ENCODE measurements around the gene GSG1L.

GSG1L gene

DNA sequence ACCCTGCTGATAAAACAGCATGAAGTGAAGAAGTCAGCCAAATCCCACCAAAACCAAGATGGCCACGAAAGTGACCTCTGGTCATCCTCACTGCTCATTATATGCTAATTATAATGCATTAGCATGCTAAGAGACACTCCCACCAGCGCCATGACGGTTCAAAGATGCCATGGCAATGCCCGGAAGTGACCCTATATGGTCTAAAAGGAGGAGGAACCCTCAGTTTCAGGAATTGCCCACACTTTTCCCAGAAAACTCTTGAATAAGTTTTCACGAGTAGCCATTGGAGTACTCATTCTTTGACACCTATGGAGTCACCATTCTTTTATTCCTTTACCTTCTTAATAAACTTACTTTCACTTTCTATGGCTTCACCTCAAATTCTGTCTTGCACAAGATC, 44.3 kb downstream of the GSG1L start:
- no peak for DNase-seq (ENCODE audit: low read depth in 1 of 2, low spot score in 1 of 2)
- no peak overlapping the region for H3K27ac ChIP-seq (replicated peaks)
- H3K27me3 ChIP-seq (ENCODE audit: insufficient read depth, poor library complexity, severe bottlenecking): no peaks in the 10 kb centered on the region
- no peak overlapping the region for H3K4me3 ChIP-seq (replicated peaks; ENCODE audit: insufficient read depth, low read length)
- TF ChIP-seq CTCF (IDR thresholded peaks at IDR 0.05; ENCODE audit: insufficient read depth, low read length) (no peak), REST (IDR thresholded peaks at IDR 0.05; ENCODE audit: insufficient replicate concordance, low read depth) (no peak), POLR2AphosphoS5 (IDR thresholded peaks at IDR 0.05; ENCODE audit: low read depth) (no peak), SPI1 (IDR thresholded peaks at IDR 0.05; ENCODE audit: borderline replicate concordance, low read depth) (no peak), GABPA (IDR thresholded peaks at IDR 0.05; ENCODE audit: low read depth) (no peak)

GRCh38 chr16:28014851-28015250, 48.7 kb downstream of the GSG1L start:
- DNase-seq (ENCODE audit: low read depth in 1 of 2, low spot score in 1 of 2): no peak
- TF ChIP-seq GABPA (IDR thresholded peaks at IDR 0.05; ENCODE audit: low read depth) (no peak), CTCF (IDR thresholded peaks at IDR 0.05; ENCODE audit: insufficient read depth, low read length) (no peak), POLR2AphosphoS5 (IDR thresholded peaks at IDR 0.05; ENCODE audit: low read depth) (no peak), SPI1 (IDR thresholded peaks at IDR 0.05; ENCODE audit: borderline replicate concordance, low read depth) (no peak), REST (IDR thresholded peaks at IDR 0.05; ENCODE audit: insufficient replicate concordance, low read depth) (no peak)
- no peak overlapping the region for H3K4me3 ChIP-seq (replicated peaks; ENCODE audit: insufficient read depth, low read length)
- no peak overlapping the region for H3K27ac ChIP-seq (replicated peaks)
- no peaks in the 10 kb centered on the region for H3K27me3 ChIP-seq (ENCODE audit: insufficient read depth, poor library complexity, severe bottlenecking)

GRCh38 chr16:28013878-28014277, 49.6 kb downstream of the GSG1L start:
- no peak for TF ChIP-seq SPI1 (IDR thresholded peaks at IDR 0.05; ENCODE audit: borderline replicate concordance, low read depth)
- no peak for TF ChIP-seq CTCF (IDR thresholded peaks at IDR 0.05; ENCODE audit: insufficient read depth, low read length)
- TF ChIP-seq GABPA (IDR thresholded peaks at IDR 0.05; ENCODE audit: low read depth): no peak
- no peak for TF ChIP-seq REST (IDR thresholded peaks at IDR 0.05; ENCODE audit: insufficient replicate concordance, low read depth)
- no peak for TF ChIP-seq POLR2AphosphoS5 (IDR thresholded peaks at IDR 0.05; ENCODE audit: low read depth)
- Histone ChIP-seq H3K27ac (replicated peaks) (no peak overlapping the region), H3K27me3 (ENCODE audit: insufficient read depth, poor library complexity, severe bottlenecking) (peaks cover 2% of the 10 kb centered on the region), H3K4me3 (replicated peaks; ENCODE audit: insufficient read depth, low read length) (no peak overlapping the region)
- no peak for DNase-seq (ENCODE audit: low read depth in 1 of 2, low spot score in 1 of 2)

Measured in HL-60 (cell line).